Epithelial cell of esophagus (primary cell): ENCODE data around the gene C10orf53.

ENCODE experiments used
- DNase-seq: peaks from one replicate; pipeline ENCODE4 v3.0.0; 2010; ENCODE audit warnings: low read depth
- H3K4me3 ChIP-seq: 2 replicates; pipeline ENCODE4 v1.5.1; 2011; ENCODE audit warnings: mild to moderate bottlenecking, low read length, control low read depth
- TF ChIP-seq, protein P1 (sequence below): IDR thresholded peaks from 2 replicates; pipeline ENCODE4 v1.5.1; 2011; ENCODE audit warnings: low read depth, mild to moderate bottlenecking, low read length, control low read depth, inconsistent platforms; ENCODE audit not compliant: insufficient read depth; ENCODE audit errors: missing control alignments

C10orf53 gene

DNA sequence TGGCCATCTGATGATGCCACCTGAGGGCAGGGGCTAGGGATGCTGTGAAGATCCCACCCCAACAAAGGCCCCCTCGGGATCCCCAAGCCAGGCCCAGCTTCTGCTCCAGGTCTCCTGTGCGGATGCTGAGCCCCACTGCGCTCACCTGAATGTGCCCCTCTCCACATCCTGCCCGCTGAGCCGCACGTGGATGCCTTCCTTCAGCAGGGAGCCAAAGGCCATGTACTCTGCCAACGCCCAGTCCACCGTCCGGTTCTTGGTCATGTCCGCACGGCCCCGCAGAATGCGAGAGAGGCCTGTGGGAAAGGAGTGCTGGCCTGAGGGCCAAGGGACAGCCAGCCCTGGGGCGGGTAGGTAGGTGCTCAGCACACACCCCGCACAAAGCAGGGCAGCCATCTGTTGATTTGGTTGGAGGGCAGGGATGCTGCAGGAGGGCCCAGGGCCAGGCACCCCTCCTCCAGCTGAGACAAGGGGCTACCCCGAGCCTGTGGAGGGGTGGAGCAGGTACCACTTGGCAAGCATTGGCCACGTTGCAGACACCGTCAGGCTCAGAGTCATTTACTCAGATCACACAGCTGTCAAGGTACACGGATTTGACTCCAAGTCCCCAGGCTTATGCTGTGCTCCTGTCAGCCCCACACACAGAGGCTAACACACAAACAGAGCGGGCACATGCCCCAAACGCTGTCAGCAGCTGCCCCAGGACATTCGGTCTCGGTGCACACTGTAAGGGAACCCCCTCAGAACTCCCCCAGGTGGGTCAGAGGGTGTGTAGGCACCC, 63.4 kb downstream of the C10orf53 start:
- no peak for DNase-seq
- H3K4me3 ChIP-seq, result no peak overlapping the region
- TF ChIP-seq, protein P1, sequence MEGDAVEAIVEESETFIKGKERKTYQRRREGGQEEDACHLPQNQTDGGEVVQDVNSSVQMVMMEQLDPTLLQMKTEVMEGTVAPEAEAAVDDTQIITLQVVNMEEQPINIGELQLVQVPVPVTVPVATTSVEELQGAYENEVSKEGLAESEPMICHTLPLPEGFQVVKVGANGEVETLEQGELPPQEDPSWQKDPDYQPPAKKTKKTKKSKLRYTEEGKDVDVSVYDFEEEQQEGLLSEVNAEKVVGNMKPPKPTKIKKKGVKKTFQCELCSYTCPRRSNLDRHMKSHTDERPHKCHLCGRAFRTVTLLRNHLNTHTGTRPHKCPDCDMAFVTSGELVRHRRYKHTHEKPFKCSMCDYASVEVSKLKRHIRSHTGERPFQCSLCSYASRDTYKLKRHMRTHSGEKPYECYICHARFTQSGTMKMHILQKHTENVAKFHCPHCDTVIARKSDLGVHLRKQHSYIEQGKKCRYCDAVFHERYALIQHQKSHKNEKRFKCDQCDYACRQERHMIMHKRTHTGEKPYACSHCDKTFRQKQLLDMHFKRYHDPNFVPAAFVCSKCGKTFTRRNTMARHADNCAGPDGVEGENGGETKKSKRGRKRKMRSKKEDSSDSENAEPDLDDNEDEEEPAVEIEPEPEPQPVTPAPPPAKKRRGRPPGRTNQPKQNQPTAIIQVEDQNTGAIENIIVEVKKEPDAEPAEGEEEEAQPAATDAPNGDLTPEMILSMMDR, result no peak

DNA sequence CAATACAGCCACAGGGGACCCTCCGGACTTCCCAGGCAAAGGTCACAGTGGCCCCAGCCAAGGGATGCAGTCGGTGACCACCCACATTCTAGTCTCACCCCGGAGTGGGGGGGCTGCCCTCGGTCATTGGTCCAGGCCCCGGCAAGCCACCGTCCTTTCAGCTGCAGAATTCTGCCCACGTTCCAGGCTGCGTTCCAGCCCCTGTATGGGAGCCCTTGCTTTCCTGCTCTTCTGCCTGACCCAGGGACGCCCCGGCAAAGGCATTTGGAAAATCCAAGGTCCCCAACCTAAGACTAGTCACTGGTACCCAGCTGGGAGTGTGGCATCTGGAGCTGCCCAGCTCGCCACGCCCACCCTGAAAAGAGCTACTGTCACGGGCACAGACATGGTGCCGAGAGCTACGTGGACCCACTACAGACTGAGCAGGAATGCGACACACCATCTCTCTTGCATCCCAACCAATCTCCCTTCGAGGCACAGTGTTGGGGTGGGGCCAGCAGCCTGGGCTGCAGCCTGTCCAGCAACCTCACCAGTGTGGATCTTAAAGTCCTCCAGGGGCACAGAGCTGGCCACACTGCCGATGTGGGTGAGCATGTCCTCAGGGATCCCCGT, 64.1 kb downstream of the C10orf53 start:
- no peak overlapping the region for H3K4me3 ChIP-seq
- no peak for DNase-seq
- TF ChIP-seq, protein P1, result no peak

DNA sequence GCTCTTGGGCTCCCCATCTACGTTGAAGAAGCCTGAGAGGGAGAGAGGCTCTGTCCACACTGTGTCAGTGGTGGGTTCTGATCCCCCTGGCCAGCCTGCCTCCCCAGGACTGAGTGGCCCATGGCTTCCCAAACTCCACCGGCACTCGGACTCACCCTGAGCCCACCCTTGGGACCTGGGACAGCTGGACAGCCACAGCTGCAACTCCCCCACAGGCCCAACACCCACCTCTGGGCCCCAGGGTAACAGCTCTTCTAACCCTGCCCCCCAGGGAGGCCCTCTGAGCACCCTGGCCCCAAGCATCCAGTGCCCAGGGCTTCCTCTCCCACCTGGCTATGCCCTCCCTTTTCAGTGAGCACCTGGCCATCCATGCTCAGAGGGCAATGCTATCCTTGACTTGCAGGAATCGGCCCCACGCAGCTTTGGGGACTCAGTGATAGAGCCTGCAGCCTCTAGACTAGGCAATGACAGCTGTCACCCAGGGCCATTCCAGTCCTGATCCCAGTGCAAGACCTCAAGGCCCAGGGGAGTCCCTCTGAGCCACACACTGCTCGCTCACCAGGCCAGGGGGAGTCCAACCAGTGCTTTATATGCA, 64.7 kb downstream of the C10orf53 start:
- DNase-seq, result no peak
- no peak overlapping the region for H3K4me3 ChIP-seq
- TF ChIP-seq, protein P1, result no peak

DNA sequence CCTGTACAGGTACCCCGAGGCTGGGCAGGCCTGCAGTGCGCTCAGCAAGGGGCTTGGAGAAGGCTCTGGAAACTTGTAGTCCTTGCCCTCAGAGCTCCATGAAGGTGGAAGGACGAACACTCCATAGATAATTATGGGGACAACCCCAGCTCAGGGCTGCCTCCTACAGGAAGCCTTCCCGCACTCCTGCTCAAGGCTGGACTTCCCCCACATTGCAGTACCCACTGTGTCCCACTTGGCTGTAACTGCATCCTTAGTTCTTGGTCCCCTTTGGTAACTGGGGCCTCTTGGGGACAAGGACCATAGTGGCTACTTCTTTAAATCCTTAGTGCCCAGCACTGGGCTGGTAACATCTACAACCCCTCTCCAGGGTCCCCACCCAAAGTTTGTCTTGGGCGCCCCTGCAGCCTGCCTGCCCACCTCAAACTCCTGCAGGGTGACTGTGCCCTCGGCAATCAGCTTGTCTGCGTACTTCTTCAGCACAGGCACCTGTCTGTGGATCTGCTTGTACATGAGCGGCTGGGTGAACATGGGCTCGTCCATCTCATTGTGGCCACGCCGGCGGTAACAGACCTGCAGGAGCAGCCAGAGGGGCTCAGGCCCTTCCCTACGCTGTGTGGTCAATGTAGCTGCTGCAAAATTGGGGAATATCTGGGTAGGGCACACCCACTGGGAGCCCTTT, 65.6 kb downstream of the C10orf53 start:
- DNase-seq, result no peak
- no peak overlapping the region for H3K4me3 ChIP-seq
- TF ChIP-seq, protein P1, result no peak

DNA sequence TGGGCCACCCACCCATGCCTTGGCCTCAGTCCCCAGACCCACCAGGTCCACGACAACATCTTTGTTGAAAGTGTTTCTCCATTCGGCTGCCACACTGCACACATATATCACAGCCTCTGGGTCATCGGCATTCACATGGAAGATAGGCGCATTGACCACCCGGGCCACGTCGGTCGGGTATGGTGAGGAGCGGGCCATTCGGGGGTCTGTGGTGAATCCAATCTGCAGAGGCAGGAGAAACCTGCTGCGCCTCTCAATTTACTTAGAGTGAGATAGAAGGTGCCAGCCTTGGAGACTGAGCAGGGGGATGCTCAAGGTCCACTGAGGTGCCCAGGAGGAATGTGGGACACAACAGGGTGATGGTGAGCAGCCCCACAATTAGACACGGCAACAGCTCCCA, 66.3 kb downstream of the C10orf53 start:
- TF ChIP-seq, protein P1, result no peak
- no peak for DNase-seq
- H3K4me3 ChIP-seq, result no peak overlapping the region

DNA sequence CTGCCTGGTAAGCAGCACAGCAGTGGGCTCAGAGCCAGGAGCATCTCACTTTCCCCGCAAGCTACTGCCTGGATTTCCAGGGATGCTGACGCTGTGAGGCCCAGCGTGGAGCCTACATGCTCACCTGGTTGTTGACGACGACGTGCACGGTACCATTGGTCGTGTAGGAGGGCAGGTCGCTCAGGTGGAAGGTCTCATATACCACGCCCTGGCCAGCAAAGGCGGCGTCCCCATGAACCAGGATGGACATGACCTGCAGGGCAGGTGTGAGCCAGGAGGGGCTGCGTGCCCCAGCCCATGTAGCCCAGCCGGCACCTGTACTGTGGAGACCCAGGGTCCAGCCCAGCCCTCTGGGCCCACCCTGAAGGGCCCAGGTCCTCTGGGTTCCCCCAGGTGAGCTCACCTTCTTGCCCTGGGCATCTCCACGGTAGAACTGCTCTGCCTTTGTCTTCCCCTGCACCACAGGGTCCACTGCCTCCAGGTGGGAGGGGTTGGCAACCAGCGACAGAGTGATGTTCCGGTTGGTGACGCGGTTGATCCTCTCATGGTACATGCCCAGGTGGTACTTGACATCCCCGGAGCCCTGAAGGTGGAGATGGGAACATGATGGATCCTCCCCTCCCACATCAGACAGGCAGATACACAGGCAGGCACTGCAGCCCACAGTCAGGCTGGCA, 67.3 kb downstream of the C10orf53 start:
- no peak for DNase-seq
- TF ChIP-seq, protein P1, result no peak
- no peak overlapping the region for H3K4me3 ChIP-seq
